ENCODE data around the gene CDH13.

The CDH13 gene

DNA sequence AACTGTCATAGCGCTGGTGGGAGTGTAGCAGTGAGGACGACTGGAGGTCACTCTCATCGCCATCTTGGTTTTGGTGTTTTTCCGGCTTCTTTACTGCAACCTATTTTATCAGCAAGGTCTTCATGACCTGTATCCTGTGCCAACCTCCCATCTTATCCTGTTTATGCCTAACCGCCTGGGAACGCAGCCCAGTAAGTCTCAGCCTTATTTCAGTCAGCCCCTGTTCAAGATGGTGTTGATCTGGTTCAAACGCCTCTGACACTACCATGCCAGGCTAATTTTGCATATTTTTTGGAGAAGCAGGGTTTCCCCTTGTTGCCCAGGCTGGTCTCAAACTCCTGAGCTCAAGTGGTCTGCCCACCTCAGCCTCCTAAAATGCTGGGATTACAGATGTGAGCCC lies 1001.2 kb downstream of the CDH13 start:
- no peak for DNase-seq (ENCODE audit: low read depth in 3 of 3, low spot score in 1 of 3)

DNA sequence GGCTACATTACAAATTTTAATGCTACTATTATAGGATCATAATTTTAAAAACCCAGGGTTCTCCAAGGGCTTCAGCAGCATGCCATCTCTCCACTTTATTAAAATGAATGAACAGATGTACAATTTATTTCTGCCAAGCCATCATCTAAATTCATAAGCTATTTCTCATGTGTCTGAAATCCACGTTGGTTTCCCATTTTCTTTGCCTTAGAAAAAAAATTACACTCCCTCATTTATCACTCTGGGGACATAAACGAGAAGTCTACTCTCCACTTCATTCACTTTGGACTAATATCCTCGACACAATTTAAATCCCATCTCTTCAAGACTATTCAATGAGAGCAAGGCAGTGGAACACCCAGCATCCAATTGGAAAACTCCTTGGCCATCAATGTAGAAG lies 1002.7 kb downstream of the CDH13 start:
- DNase-seq (ENCODE audit: low read depth in 3 of 3, low spot score in 1 of 3): no peak

DNA sequence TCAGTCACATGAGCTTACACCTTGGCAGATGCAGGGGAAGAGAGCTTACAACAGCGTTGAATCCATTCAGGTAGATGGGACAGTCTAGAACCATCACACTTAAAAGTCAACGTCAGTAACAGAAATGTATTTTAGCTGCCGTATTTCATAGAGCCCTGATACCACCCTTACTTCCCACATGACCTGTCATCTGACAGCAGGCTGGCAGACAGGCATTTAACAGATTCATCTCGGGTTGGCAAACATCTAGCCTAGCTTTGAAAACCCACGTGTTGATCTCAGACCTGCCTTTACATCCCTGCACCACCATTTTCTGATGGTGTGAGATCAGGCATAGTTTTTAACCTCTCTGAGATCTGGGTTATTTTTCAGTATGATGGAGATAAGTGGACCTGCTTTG lies 1003.1 kb downstream of the CDH13 start:
- no peak for DNase-seq (ENCODE audit: low read depth in 3 of 3, low spot score in 1 of 3)

DNA sequence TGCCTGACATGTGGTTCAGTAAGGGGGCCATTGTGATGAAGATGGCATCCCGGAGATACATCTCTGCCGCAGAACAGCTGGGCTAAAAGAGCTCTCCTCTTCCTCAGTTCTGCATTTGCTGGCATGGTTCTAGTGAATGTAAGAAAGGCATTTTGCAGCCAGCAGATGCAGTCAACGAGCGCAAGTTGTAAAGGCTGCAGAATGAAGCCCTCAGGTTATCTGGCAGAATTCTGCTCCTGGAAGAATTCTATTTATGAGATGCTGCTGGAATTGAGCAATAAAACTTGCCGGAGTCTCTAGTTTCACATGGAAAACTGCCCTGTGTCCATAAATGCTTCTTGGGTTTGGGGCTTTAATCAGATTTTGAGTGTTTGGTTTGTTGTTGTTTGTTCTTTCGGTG lies 1004.2 kb downstream of the CDH13 start:
- no peak for DNase-seq (ENCODE audit: low read depth in 3 of 3, low spot score in 1 of 3)

DNA sequence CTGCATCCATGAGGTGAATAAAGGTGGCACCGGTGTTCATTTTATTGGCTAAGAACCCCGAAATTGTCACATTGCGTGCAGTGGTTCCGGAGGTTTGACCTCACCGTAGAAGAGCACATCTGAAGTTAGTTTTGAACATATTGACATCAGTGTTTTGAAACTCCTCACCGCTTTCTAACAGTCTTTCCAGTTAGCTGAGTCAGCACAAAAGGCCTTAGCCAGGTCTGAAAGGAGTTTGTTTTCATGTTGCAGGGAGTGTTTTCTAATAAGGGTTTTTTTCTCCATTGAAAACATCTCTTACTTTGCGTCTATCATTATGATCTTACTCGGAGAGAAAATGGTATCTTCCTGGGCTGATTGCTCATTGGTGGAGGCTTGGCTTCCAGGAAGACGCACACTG lies 1006.5 kb downstream of the CDH13 start:
- no peak for DNase-seq (ENCODE audit: low read depth in 3 of 3, low spot score in 1 of 3)

DNA sequence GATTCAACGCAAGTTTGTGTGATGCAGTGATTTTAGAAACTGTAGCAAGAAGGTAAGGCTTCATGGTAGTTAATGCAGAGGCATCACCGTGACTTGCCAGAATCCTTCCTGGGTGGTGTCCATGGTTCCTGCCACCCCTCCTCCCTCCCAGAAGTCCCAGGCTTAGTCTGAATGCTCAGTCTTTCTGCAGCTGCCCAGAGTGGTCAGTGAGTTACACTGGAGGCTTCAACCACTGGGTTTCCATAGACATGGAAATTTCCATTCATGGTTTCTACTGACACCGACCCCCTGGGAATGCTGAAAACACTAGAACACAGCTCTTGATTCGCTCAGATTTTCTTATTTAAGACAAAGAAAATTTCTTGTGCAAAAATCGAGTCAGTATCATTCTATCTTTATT lies 1021.6 kb downstream of the CDH13 start:
- DNase-seq (ENCODE audit: low read depth in 3 of 3, low spot score in 1 of 3): no peak

DNA sequence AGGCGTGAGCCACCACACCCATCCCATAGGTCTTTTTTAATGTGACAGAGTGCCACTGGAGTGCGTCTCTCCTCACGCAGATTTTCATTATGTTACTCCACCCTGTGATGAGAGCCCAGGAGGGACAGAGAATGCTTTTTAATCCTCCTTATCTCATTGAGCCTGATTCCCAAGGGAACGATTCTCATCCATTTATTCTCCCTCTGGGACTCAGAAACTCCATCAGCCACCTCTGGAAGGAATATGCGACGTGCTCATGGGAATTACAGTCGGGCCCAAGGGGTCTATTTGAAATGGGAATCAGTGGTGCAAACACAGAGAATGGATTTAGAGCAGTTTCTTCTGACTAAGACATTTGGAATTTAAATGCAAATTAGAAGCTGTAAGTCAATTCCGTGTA lies 1025.1 kb downstream of the CDH13 start:
- no peak for DNase-seq (ENCODE audit: low read depth in 3 of 3, low spot score in 1 of 3)

DNA sequence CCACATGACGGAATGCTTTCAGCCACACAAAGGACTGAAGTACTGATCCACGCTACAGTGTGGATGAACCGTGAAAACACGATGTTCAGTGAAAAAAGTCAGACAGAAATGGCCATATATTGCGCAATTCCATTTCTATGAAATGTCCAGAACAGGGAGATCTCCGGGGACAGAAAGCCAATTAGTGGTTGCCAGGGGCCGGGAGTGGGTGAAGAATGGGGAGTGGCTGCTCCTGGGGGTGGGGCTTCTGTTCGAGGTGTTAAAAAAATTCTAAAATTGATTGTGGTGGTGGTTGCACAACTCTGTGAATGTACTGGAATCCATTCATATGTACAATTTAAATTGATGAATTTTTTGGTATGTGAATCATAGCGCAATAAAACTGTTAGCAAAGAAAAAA lies 1026.2 kb downstream of the CDH13 start:
- DNase-seq (ENCODE audit: low read depth in 3 of 3, low spot score in 1 of 3): no peak

DNA sequence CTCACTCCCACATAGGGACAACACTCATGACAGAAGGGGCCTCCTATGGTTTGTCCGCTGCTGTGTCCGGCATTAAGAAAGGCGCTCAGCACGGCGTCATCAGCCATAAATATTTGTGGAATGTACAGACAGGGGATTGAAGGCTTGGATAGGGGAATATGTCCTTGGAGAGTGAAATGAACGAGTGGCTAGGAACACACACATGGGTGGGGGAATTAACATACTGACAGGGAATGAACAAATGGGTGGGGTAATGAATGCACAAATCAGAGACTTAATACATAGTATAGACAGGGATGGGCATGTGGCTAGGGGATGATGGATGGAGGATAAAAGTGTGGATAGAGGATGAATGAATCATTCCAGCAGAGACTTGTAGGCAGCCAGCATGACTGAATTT lies 1027.0 kb downstream of the CDH13 start:
- DNase-seq (ENCODE audit: low read depth in 3 of 3, low spot score in 1 of 3): no peak

DNA sequence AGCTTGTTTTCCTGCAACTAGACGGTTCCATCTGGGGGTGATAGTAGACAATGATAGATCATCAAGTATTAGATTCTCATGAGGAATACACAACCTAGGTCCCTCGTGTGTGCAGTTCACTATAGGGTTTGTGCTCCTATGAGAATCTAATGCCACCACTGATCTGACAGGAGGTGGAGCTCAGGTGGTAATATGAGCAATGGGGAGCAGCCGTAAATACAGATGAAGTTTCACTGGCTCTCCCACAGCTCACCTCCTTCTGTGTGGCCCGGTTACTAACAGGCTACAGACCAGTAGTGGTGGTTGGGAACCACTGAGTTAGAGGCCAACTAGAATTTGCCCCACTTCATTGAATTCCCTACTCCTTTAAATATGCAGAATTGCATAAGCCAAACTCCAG lies 1033.5 kb downstream of the CDH13 start:
- DNase-seq (ENCODE audit: low read depth in 3 of 3, low spot score in 1 of 3): no peak

DNA sequence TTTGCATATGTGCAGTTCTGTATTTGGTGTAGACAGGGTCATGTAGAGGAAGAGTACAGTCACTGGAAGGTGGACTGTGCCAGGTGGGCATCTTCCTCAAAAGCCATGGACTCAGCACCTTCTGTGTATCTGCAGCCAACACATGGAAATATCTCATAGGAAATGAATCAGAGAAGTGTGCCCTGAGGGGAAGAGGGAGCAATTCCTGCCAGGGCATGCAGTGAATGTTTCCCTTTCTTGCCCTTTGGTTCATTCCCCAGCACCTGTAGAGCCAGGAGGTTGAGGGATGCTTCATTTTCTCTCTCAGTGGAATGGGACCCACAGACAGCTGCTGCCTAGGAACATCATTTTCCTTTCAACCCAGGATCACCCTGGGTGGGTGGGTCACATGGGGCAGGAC lies 1034.9 kb downstream of the CDH13 start:
- no peak for DNase-seq (ENCODE audit: low read depth in 3 of 3, low spot score in 1 of 3)

DNA sequence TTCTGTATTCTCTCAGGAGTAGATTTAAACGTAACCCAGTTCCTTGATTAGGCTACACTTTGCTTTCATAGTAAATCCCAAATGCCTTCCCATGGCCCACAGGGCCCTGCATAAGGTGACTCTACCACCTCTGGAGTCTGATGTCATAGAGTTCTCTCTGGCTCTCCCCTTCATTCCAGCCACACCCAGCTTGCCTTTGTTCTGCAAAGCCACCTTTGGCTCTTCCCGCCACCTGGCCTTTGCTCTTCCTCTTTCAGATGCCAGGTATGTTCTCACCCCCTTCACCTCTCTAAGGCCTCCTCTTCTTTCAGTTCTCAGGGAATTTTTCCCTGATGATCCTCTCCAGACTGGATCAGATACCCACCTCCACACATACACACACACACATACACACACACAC lies 1039.7 kb downstream of the CDH13 start:
- DNase-seq (ENCODE audit: low read depth in 3 of 3, low spot score in 1 of 3): no peak

DNA sequence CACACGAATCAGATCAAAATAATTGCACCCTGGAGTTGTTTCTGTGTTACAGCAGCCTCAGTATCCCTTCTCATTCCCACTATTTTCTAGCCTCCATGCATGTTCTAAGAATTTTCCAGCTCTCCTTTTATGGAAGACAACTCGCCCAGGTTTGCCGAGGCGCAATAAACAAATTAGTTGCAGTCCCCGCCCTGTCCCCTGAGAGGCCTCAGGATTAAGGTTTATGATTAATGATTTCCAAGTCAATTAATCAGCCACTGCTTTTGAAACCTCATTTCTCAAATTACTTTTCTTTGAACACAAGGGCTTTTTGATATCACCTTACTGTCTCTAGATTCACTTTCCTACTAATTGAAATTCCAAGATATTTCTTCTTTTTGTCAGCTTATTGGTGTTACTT lies 1042.7 kb downstream of the CDH13 start:
- DNase-seq (ENCODE audit: low read depth in 3 of 3, low spot score in 1 of 3): no peak

DNA sequence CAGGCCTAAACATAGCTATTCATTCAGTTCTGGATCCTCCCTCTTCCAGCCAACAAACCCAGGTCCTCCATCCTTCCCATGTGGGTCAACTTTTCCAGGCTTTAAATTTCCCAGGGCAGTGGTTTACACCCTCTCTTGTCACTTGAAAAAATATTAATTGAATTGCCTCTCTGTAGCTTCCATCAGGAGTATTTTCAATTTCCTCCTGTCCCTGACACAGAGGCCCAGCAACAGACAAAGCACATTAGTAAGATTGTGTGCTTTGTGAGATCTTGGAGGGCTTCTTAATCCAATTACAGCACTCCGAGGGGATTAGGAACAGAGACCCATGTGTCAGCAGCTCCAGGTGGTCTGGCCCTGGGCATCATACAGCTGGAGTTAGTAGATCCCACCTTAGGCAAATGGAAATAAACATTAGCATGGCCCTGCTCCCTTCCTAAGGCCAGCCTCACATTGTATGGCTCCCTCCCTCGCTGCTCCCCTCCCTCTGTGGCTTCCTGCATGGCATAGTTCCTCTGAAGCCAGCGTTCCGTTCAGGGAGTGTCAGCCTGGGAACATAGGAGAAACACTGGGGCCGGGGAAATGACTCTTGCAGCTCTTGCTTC lies 1048.3 kb downstream of the CDH13 start:
- DNase-seq (ENCODE audit: low read depth in 3 of 3, low spot score in 1 of 3): no peak

DNA sequence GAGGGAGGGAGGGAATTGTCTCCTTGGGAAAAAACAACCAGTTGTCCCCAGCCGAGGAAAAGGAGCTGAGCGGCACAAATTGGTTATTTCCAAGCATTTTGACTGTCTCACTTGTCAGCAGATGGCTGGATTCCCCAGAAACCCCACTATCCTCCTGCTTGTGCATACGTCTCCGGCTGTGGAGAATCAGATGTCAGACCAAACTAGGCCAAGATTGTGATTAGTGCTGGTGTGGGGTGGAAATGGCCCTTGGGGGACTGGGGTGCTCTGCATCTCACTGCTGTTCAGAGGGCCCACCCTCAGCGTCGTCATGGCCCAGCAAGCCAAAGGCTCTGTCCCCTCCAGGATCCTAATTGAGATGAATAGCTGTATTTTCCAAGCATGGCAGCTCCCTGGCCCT lies 1049.3 kb downstream of the CDH13 start:
- no peak for DNase-seq (ENCODE audit: low read depth in 3 of 3, low spot score in 1 of 3)

DNA sequence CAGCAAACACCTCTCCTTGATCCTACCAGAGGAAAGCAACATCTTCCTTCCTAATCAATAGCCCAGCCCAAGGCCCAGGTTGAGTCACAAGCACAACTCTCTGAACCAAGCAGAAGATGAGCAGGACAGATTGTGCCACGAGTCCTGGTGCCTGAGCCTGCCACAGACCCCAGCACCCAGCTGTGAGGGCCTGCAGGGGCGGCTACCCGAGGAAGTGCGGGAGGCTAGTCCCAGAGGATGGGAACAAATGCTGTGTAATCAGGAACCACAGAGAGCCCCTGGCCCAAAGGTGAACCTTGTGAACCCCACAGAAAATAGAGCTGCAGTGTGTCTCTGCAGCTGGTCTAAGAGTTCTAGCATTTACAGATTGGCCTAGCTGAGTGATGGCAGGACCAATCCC lies 1054.2 kb downstream of the CDH13 start:
- no peak for DNase-seq (ENCODE audit: low read depth in 3 of 3, low spot score in 1 of 3)

DNA sequence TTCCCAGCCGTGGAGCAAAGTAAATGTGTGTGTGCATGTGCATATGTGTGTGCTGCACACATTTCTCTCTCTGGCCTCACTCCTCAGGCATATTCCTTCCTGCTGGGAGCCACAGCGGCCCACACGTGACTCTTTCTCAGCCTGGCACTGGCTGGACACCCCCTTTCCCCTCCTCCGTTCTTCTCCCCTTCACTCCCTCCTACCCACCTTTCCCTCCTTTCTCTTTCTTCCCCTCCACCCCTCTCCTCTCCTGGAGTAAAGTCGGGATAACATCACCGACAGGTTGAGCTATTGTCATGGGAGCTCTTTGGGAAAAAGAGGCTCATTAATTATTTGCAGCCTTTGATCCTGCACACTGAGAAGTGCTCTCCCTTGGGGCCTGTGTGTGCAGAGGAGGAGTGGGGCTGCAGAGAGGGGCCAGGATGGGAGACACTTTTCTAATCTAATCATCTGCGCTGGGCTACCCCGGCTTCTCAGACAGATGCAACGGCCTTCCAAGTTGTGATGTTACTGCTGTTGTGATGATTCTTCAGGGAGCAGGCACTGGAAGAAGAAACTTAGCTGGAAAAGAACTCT lies 1054.7 kb downstream of the CDH13 start:
- DNase-seq (ENCODE audit: low read depth in 3 of 3, low spot score in 1 of 3): no peak

DNA sequence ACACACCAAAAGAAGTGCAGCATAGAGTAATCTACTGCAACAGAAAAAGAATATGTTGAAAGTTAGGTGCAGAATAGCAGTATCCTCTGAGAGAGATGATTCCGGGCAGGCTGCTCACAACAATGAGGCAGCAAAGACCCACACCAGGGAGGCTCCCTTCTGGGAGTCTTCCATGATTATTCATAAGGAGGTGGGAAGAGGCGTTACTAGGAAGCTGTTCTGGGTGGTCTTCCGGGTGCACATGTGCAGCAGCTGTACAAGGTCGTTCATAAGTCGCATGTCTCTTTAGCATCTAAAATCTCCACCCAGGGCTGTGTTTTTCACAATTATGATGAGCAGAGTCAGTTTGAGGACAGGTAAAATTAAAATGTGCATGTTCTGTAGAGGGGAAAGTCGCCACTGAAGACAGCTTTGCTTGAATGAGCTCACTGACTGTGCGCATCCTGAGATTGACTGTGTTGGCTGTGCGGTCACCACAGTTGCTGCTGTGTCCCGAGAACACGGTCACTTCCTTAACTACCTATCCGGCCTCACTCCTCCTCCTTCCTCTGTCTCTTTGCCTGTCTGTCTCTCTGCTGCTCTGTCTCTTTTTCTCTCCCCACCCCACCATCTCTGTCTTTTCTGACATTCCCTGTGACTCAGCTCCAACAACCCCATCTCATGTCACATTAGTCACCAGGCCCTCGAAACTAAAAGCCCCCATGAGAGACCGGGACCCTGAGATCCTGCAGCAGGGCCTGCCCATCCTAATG lies 1055.5 kb downstream of the CDH13 start:
- no peak for DNase-seq (ENCODE audit: low read depth in 3 of 3, low spot score in 1 of 3)

DNA sequence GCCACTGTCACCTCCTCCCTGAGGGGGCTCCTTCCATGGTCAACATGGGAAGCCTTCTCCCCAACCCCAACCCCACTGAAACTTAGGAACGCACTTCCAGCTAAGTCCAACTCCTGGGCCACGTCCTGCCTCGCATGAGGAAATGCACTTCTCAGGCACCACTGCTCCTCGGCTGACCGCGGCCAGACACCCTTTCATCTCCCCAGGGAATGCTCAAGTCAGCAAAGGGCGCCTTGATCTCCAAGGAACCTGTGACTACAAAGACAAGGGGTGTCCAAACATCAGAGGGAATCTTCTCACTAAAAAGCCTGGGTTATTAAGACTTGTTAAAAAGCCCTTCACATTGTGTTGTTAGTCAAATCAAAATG lies 1056.1 kb downstream of the CDH13 start:
- DNase-seq (ENCODE audit: low read depth in 3 of 3, low spot score in 1 of 3): no peak

DNA sequence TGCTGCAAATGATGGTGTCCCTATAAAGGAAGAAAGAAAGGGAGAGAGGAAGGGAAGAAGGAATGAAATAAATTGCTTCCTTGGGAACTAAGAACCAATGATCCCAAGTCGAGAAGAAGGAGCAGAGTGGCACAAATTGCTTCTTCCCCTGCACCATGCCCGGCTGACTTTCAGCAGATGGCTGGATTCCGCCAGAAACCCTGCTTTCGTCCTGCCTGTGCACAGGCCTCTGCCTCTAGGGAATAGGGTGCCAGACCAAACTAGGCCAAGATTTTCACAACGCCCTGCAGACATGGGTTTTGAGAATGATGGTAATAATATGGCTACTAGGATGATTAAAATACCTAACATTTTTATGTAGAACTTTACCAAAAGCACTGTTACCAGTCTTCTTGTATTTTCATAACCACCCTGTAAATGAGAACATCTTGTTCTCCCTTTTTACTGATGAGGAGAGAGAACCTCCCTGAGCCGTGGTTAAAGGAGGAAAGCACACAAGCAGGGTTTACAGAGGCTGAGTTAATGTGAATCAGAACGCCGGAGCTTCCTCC lies 1058.9 kb downstream of the CDH13 start:
- no peak for DNase-seq (ENCODE audit: low read depth in 3 of 3, low spot score in 1 of 3)

DNA sequence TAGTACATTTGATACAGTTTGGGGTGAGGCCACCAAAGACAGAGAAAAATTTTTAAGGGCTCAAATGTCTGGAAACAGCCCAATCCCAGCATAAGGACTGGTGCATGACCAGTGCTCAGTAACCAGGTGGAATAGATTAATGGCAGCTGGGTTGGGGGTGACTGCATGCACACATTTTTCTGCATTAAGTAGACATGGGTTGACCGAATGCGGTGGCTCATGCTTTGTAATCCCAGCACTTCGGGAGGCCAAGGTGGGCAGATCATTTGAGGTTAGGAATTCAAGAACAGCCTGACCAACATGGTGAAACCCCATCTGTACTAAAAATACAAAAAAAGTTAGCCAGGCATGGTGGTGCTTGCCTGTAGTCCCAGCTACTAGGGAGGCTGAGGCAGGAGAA lies 1060.0 kb downstream of the CDH13 start:
- DNase-seq (ENCODE audit: low read depth in 3 of 3, low spot score in 1 of 3): no peak

DNA sequence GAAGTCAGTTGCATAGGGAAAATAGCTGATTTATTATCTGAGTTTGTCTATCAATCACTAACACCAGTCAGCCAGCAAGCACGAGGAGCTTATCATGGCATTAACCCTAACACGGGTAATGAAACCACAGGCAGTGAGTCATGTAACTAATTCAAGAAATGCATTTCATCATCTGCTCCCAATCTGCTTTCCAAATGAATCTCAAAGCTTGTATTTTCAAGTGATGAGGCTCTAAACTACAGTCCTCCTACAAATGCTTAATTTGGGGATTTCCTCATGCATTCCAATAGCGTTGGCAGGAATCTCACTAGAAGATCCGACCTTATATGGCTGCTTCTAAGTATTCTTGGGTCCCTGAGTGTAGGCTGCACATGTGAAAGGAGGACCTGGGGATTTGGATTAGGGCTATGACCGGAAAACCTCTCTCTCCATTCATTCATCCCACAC lies 1062.6 kb downstream of the CDH13 start:
- DNase-seq (ENCODE audit: low read depth in 3 of 3, low spot score in 1 of 3): no peak

DNA sequence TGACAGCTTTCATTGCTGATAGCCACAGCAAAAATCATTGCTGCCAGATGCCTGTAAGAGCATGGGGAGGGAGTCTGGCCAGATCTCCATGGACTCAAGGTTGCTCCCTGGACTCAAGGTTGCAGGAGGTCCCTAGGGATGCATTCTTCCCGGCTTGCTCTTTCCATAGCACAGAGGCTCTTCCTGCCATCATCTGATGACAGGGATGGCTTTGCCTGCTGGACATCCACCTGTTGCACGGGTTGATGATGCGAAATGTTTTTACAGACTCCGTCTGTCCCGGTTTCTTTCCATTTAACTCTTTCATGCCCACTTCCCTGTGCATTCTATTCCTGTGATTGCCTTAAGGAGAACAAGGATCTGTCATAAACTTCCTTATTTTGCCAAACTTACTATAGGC lies 1065.5 kb downstream of the CDH13 start:
- no peak for DNase-seq (ENCODE audit: low read depth in 3 of 3, low spot score in 1 of 3)
